Colonic mucosa (tissue), 4 donors: ENCODE results near the gene MAD1L1. TPM values are rescaled to one million over a fixed set of nuclear protein-coding genes. Genes with fewer than 3 reads are reported as not detected.

Experiments used
- DNase-seq: peaks from one replicate; pipeline ENCODE4 v3.0.0-alpha.2; 2020
- H3K27ac ChIP-seq: fragments of 200-600 bp; one replicate; pipeline ENCODE4 v1.8.0; 2021
- H3K27me3 ChIP-seq: fragments of 200-600 bp; one replicate; pipeline ENCODE4 v1.8.0; 2021
- H3K36me3 ChIP-seq: fragments of 200-600 bp; one replicate; pipeline ENCODE4 v1.8.0; 2021
- H3K4me1 ChIP-seq: fragments of 200-600 bp; one replicate; pipeline ENCODE4 v1.8.0; 2021; ENCODE audit warnings: mild to moderate bottlenecking
- H3K4me3 ChIP-seq: fragments of 200-600 bp; one replicate; pipeline ENCODE4 v1.8.0; 2021
- H3K9ac ChIP-seq, 2 donors: one replicate each; pipeline ENCODE4 v1.7.0; 2013; ENCODE audit warnings: control low read depth in 2 of 2, low read depth in 2 of 2, low read length in 2 of 2
- H3K9me3 ChIP-seq: fragments of 200-600 bp; one replicate; pipeline ENCODE4 v1.8.0; 2021
- CTCF ChIP-seq: fragments of 200-600 bp; IDR thresholded peaks from one replicate; pipeline ENCODE4 v1.8.0; 2022; ENCODE audit warnings: antibody characterized with exemption, mild to moderate bottlenecking
- intact Hi-C: fragments of 100-400 bp; cut with DNase I; formaldehyde crosslinking; loops from one replicate; pipeline ENCODE4 v1.14.1; 2022
- total RNA-seq, 2 donors: library from RNA; stranded (reverse); fragmentation: NEBNext Ultra II Directional in 1 of 2; extraction: Animal tissue kit (Norgen Biotek cat#: 25700) in 1 of 2; gene quantifications; one replicate each; pipeline ENCODE4 v1.2.1, GENCODE V29; 2021
- donor health status: healthy.
- donor health status: DM: no; HTN: no; CAD: no.
- donor health status: DM: no; HTN: no; CAD: no.

Gene MAD1L1
- total RNA-seq, 2 donors from 2014 or later = 18.2 to 47.0 TPM

- intact Hi-C loops = no loop called here
- H3K4me1 ChIP-seq = no peaks in the 10 kb centered on the region
These were observed 115.1 kb downstream of the MAD1L1 start for GRCh38 chr7:2117646-2118045.

GRCh38 chr7:2116989-2117591 lies 115.7 kb downstream of the MAD1L1 start:
- Histone ChIP-seq H3K36me3 (no peaks in the 10 kb centered on the region), H3K27me3 (no peaks in the 10 kb centered on the region), H3K9me3 (no peaks in the 10 kb centered on the region), H3K9ac (no peak overlapping the region), H3K4me3 (no peak overlapping the region), H3K27ac (no peak overlapping the region), H3K4me1 (no peaks in the 10 kb centered on the region)
- no peak for DNase-seq
- TF ChIP-seq CTCF = no peak
- intact Hi-C loops = no loop called here

More at GRCh38 chr7:2117646-2118045, 115.1 kb downstream of the MAD1L1 start:
- no peaks in the 10 kb centered on the region for H3K27me3 ChIP-seq
- H3K4me3 ChIP-seq = no peak overlapping the region
- TF ChIP-seq CTCF = no peak
- H3K27ac ChIP-seq = no peak overlapping the region
- no peak for DNase-seq
- H3K9ac ChIP-seq = no peak overlapping the region
- H3K36me3 ChIP-seq = no peaks in the 10 kb centered on the region
- H3K9me3 ChIP-seq = no peaks in the 10 kb centered on the region

GRCh38 chr7:2116448-2116810 lies 116.3 kb downstream of the MAD1L1 start:
- Histone ChIP-seq H3K9ac (no peak overlapping the region), H3K4me3 (no peak overlapping the region), H3K9me3 (no peaks in the 10 kb centered on the region), H3K27ac (no peak overlapping the region), H3K27me3 (no peaks in the 10 kb centered on the region), H3K4me1 (no peaks in the 10 kb centered on the region), H3K36me3 (no peaks in the 10 kb centered on the region)
- no peak for TF ChIP-seq CTCF
- no peak for DNase-seq
- intact Hi-C loops = no loop called here

- H3K4me3 ChIP-seq = no peak overlapping the region
- no peaks in the 10 kb centered on the region for H3K9me3 ChIP-seq
- intact Hi-C loops = no loop called here
- no peak overlapping the region for H3K27ac ChIP-seq
- H3K9ac ChIP-seq = no peak overlapping the region
- no peak for DNase-seq
- H3K27me3 ChIP-seq = no peaks in the 10 kb centered on the region
- no peak for TF ChIP-seq CTCF
- no peaks in the 10 kb centered on the region for H3K36me3 ChIP-seq
- H3K4me1 ChIP-seq = no peaks in the 10 kb centered on the region
These were observed 116.8 kb downstream of the MAD1L1 start for GRCh38 chr7:2115760-2116447.

GRCh38 chr7:2114926-2115759 lies 117.6 kb downstream of the MAD1L1 start:
- H3K36me3 ChIP-seq = no peaks in the 10 kb centered on the region
- no peak overlapping the region for H3K9ac ChIP-seq
- H3K4me1 ChIP-seq = no peaks in the 10 kb centered on the region
- intact Hi-C loops = no loop called here
- no peak overlapping the region for H3K4me3 ChIP-seq
- DNase-seq = no peak
- no peak overlapping the region for H3K27ac ChIP-seq
- no peaks in the 10 kb centered on the region for H3K9me3 ChIP-seq
- no peak for TF ChIP-seq CTCF
- H3K27me3 ChIP-seq = no peaks in the 10 kb centered on the region
